ENCODE measurements around the gene RDH12.
A peak's percentile ranks its signal among the peaks of the same experiment; 100 is the strongest.
"Not testable (repeated sequence)": the region's sequence is repeated elsewhere in the genome, so short reads cannot be mapped to it uniquely, and the experiment has no call there.

The RDH12 gene

GRCh38 chr14:67701492-67701891 lies at the start of gene RDH12:
Gene RDH12, plus strand, starts transcription at chr14:67701886. Its CDS starts 20,757 bp downstream, at chr14:67722643.
- not testable (repeated sequence) for DNase-seq (ENCODE audit: low read depth)

DNA sequence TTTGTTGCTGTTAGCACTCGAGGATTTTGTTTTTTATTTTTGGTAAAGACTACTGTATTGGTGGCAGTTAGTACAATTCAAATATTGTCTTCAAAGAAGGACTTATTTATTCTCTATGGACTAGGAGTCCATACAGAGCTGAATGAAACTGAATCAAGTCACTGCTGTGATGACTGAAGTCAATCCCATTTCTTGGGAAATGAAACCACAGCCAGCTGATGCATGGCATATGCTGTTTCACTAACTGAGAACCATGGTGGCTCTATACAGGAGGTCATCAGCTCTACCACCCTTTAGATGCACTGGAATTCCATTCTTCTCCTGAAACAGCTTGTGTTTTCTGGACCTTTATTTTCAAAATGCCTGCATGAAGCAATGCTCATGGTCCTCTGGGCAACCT lies 49.5 kb upstream of the RDH12 start:
- DNase-seq (ENCODE audit: low read depth): no peak

DNA sequence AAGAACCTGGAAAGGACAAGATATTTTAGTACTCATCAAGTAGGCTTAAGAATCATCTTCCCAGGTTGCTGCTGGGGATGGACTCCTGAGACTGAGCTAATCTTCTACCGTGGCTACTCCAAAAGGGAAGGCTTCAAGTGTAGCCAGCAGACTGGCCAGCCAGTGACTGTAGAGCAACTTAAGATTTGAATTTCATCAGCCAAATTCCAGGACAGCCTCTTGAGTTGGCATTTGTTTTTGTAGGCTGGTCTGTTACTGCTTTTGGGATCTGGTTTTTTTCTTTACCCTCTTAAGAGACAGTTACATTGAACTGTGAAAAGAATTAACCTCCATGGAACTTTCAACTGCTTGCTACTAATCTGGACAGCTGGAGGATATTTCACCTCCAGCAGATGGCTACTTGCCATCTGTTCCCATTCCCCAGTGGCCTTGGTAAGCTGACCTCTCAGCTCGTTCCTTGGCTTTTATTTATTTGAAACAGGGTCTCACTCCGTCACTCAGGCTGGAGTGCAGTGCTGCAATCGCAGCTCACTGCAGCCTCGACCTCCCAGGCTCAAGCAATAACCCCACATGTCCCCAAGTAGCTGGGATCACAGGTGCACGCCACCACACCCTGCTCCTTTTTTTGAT lies 47.9 kb upstream of the RDH12 start:
- no peak for DNase-seq (ENCODE audit: low read depth)

- no peak for DNase-seq (ENCODE audit: low read depth)
Measured at GRCh38 chr14:67663633-67664032, 38.1 kb upstream of the RDH12 start.

DNA sequence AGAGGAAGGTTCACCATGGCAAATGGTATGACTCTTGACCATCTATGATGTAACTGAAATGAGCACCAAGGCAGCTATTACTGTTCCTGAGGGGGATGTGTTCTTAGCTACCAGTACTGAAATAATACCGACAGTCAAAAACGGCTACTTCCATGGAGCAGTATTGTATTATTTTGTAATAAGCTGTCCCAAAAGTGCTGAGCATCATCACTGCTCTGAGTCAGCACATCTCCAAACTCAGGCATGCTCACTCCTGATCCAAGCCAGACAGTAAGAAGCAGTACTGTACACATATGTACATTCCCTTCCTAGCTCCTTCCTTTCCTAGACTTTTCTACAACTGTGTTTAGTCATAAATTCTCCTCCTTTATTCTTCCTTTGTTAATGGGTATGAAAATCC lies 35.8 kb upstream of the RDH12 start:
- DNase-seq (ENCODE audit: low read depth): peak; percentile 77

- peak; percentile 51 for DNase-seq (ENCODE audit: low read depth)
Measured at GRCh38 chr14:67666750-67667449, 34.8 kb upstream of the RDH12 start.

GRCh38 chr14:67668559-67668958 lies 33.1 kb upstream of the RDH12 start:
- no peak for DNase-seq (ENCODE audit: low read depth)

- DNase-seq (ENCODE audit: low read depth): no peak
Measured at GRCh38 chr14:67673451-67673850, 28.2 kb upstream of the RDH12 start.

DNA sequence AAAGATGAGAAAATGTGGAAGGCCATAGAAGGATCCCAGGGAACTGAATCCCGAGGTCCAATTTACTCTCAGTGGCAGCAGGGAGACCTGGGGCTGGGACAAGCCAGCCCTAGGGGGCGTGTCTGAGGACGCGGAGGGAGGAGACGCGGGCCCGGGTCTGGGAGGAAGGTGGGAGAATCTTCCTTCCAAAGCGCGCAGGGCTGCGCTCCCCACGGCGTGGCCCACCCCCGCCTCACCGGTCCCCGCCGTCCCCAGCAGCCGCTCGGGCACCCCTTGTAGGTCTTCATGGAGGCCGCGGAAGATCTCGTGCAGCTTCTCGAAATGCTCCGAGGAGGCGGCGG lies 27.6 kb upstream of the RDH12 start:
- no peak for DNase-seq (ENCODE audit: low read depth)

GRCh38 chr14:67674480-67675218 lies 27.0 kb upstream of the RDH12 start, which contains the start of gene VTI1B:
Gene VTI1B, minus strand, starts transcription at chr14:67674632. Its CDS starts 143 bp downstream, at chr14:67674489.
- DNase-seq (ENCODE audit: low read depth): peak; percentile 51

DNA sequence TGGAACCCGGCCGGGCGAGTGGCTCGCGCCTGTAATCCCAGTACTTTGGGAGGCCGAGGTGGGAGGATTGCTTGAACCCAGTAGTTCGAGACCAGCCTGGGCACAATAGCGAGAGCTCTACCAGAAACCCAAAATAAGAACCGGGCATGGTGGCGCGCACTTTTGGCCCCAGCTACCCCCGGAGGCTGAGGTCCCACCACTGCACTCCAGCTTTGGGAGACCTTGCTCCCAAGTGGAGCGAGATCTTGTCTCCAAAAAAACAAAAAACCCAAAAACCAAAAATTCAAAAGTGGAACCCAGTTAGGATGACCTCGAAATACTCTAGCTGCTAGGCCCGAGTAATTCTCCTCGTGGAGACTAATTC lies 26.5 kb upstream of the RDH12 start:
- no peak for DNase-seq (ENCODE audit: low read depth)

DNA sequence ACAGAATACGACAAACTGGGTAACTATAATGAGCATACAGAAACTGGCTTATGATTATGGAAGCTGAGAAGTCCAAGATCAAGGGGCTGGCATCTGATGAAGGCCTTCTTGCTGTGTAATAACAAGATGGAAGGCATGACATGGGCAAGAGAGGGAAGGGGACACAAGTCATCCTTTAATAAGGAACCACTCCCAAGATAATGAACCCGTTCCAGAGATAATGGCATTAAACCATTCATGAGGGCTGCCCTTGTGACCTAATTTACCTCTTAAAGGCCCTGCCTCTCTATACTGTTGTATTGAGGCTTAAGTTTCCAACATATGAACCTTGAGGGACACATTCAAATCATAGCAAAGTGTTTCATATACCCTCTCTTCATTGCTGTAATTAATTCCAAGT lies 22.7 kb upstream of the RDH12 start:
- DNase-seq (ENCODE audit: low read depth): no peak

DNA sequence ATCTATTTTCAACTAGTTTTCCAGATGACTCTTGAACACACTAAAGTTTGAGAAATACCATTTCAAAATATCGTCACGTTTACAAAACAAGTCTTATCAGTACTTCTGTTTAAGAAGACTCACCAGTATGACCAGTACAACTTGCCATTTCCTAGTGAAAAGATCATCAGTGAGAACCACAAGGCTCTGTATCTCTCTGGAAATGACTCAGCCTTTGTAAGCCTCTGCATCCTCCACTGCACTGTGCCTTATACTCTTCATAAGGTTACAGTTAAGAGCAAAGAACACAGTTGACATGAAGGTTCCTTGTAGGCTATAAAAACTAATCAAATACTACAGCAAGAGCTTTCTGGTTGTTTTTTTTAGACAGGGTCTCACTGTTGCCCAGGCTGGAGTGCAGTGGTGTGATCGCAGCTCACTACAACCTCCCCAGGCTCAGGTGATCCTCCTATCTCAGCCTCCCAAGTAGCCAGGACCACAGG lies 21.5 kb upstream of the RDH12 start:
- peak; percentile 62 for DNase-seq (ENCODE audit: low read depth)

- DNase-seq (ENCODE audit: low read depth): no peak
Measured at GRCh38 chr14:67680941-67681340, 20.7 kb upstream of the RDH12 start.

DNA sequence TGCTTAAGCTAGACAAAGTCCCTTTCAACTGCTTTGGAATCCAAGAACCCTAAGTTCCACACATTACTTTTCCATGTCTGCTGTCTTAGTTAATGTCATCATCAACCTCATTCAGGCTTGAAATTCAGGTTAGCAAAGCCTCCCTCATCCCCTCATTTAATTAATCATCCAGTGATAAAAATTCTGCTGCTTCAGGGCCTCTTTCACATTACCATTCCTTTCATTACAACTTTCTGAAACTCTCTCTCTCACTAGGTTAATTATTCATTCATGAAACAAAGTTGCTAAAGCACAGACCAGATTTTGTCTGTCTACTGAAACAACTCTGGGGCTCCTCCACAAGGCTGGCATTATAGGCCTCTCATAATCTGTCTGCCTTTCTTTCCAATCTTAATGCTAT lies 17.8 kb upstream of the RDH12 start:
- no peak for DNase-seq (ENCODE audit: low read depth)

DNA sequence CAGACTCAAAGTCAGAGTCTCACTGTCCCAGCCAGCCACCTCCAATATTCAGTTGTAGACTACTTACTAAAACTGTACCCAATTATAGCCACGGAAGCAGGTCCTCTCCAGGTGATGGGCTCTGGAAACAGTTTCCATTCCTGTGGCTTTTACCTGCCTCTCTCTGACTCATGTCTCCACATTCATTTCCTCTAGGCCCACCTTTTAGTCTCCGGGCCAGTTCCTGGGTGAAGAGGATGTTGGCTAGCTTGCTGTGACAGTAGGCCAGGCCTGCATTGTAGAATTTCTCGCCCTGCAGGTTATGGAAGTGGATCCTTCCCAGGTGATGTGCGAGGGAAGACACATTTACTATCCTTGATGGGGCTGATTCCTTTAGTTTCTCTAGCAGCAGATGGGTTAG lies 11.7 kb upstream of the RDH12 start:
- DNase-seq (ENCODE audit: low read depth): no peak

DNA sequence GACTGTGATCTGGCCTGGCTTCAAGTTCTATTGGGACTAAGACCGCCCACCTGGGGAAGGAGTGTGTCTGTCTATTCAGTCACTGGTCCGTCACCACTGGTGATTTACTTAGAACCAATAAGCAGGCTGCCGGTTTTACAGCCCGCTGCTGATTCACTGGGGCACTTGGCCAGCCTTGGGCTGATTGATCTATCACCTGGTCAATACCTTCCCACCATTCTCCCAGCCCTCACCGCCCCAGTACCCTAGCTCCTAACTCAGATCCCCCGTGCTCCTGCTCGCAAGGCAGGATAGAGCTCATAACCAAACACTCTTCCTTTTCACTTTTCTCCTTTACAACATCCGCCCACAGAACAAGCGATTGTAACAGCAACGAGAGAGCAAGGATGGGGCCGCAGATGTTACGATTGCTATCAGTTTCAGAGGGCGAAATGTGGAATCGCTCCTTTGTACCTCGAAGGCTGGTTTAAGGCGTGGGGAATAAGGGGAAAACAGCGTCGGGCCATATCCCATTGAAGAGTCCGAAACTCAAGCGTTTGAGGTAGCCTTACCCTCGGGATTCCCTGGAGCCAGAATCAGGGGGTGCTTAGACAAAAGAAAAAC lies 6.8 kb upstream of the RDH12 start:
- peak; percentile 87 for DNase-seq (ENCODE audit: low read depth)

DNA sequence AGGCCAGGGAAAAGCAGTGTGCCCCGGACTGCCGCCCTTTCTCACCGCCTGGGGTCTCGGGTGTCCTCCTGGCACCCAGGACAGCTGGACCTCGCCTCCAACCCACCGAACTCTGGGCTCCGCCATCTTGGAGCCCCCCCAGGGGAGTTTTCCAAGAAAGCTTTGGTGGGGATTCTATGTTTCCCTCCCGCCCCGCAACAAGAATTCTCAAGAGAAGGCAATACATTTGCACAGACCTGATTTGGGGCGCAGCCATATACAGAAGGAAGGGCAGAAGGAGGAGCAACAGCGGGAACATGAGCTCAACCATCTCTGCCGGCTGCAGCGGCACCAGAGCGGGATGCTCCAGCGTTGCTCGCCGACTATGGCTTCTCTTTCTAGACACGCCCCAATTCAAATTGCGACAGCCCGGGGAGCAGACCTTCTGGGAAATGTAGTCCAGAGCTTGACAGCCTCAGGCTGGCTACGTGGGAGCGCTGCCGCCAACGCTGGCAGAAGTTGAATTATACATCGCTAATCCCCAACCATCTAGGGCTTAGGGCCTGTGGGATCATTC lies 6.2 kb upstream of the RDH12 start, which contains the start of gene RDH11:
Gene RDH11 (minus strand): TSS at position 371 of the 556 bp plus-strand sequence. CDS start 61 bp downstream, at position 310.
- DNase-seq (ENCODE audit: low read depth): peak; percentile 90

DNA sequence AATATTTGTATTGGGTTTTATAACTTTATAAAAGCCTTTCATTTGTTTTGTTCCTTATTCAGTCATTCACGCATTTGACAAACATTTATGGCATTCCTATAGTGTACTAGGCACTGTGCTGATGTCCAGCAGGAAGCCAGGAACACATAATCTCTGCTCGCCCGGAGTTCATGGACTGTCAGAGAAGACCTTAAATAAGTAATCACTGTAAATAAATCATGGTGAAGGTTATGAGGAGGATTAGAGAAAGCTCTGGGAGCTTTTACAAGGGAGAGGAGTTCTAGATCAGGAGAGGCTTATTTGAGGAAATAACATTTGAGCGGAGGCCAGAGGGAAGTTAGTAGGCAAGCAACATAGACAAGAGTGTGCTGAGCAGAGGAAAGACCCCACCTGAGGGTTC lies 4.7 kb upstream of the RDH12 start:
- DNase-seq (ENCODE audit: low read depth): no peak

DNA sequence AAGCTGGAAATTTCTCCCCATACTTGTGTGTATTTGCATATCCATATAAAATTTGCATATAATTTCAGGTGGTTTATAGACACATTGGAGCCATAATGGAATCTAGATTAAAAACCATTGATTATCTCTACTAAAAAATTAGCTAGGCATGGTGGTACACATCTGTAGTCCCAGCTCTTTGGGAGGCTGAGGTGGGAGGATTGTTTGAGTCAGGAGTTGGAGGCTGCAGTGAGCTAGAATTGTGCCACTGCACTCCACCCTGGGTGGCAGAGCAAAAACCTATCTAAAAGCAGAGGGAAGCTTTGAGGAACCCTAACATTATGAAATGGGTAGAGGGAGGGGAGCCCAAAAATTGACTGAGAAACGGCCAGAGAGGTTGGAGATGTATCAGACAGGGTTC lies 3.5 kb upstream of the RDH12 start:
- no peak for DNase-seq (ENCODE audit: low read depth)

GRCh38 chr14:67703997-67704396 lies 2.3 kb downstream of the RDH12 start:
- DNase-seq (ENCODE audit: low read depth): no peak

GRCh38 chr14:67704484-67705089 lies 2.9 kb downstream of the RDH12 start:
- peak; percentile 37 for DNase-seq (ENCODE audit: low read depth)
